HG03575 (cell line): ENCODE results near the gene CKLF.
"Not testable (repeated sequence)": the region's sequence is repeated elsewhere in the genome, so short reads cannot be mapped to it uniquely, and the experiment has no call there.

ENCODE experiments used
- ATAC-seq: cut with Tn5 transposase; IDR thresholded peaks from one replicate; pipeline ENCODE4 v1.9.1; 2021; ENCODE audit not compliant: unreplicated experiment, insufficient number of reproducible peaks, low FRiP score; ENCODE audit errors: extremely low read depth

CKLF gene

DNA sequence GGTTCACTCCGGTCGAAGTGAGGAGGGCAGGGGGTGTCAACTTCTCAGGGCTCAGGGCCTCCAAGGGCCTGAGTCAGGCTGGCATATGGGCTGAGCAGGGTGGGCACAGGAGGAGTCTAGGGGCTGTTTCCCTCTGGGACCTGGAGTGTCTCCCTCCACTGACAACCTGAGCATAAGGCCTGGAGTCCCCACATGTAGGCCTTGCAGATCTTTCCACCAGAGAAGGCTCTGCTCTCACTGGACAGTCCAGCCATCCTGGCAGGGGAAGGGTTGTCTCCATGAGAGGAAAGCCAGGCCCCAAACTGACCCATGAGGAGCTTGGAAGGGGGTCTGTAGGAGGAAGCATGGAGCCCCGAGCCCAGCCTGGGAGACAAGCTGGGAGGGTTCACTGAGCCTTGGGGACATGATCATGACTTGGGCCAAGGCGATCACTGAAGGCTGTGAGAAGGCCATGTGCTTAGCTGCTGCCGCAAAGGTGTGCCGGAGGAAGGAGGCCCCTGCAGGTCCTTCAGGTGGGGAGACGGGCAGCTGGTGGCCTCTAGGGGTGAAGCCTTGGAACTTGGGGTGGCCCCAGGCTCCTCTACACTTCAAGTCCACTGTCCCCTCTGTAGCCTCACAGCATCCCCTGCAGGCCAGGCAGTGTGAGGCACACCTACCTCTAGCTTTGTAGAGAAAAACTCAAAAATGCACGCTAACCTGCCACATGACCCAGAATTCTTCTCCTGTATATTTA lies 36.8 kb downstream of the CKLF start:
- no peak for ATAC-seq

DNA sequence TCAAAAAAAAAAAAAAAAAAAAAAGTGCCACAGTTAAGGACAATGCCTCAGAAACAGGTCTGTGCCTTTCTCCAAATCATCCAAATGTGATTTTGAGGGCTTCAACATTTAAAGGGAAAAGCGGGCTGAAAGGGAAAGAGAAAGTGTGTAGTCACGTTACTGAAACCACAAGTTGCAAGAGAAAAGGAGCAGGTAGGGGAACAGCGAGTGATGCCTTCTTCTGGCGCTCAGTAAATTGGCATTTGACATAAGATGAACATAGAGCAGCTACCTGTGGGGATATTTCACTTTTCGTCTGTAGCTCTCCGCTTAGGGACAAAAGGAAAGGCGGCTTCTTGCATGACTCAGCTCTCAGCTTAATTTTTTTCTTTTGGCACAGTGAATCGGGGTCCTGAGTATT lies 37.9 kb downstream of the CKLF start:
- ATAC-seq, result no peak

DNA sequence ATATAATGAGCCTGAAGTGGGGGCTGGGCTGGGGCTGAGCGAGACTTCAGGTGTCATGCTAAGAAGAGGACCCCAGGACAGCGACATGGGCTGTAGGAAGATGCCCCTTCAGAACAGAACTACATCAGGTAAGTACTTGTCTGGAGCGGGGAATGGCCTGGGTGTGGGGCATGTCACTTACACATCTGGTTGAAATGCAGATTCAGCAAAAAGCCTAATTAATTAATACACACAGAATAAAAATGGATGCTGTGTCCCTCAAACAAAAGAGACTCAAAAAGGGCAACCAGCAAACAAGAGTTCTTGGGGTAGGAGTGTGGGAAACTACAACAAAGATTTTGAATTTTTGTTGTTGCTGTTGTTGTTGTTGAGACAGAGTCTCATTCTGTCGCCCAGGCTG lies 38.6 kb downstream of the CKLF start:
- no peak for ATAC-seq

DNA sequence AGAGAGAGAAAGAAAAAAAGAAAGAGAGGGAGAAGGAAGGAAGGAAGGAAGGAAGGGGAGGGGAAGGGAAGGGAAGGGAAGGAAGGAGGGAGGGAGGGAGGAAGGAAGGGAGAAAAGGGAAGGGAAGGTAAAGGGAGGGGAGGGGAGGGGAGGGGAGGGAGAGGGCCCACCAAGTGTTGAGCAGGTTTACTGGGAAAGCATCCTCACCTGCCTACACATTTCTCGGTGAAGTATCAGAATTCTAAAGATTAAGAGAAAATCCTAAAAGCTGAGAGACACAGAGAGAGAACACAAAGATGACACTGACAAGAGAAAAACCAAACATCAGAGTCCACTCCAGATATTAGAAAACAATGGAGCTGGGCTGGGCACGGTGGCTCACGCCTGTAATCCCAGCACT lies 39.9 kb downstream of the CKLF start:
- no peak for ATAC-seq

DNA sequence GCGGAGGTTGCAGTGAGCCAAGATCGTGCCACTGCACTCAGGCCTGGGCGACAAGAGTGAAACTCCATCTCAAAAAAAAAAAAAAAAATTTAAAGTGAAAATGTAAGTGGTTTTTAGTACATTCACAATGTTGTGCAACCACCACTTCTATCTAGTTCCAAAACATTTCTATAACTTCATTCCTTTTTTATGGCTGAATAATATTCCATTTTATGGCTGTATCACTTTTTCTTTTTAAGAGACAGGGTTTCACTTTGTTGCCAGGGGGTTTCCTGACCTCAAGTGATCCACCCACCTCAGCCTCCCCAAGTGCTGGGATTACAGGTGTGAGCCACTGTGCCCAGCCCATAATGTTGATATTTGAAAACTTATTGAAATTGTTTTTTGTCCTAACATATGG lies 40.4 kb downstream of the CKLF start:
- no peak for ATAC-seq

DNA sequence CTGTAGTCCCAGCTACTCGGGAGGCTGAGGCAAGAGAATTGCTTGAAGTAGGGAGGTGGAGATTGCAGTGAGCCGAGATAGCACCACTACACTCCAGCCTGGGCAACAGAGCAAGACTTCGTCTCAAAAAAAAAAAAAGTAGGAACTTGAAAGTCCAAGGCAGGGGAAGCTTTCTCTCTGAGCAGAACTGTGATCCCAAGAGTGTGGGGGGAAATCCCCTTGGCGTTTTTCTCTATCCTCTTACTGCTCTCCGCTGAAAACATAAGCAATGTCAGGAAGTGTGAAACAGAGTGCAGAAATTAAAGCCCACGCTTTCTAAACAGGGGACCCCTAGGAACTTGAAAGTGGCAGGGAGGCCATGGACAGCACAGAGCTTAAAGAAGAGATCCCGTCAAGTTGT lies 42.4 kb downstream of the CKLF start:
- no peak for ATAC-seq

DNA sequence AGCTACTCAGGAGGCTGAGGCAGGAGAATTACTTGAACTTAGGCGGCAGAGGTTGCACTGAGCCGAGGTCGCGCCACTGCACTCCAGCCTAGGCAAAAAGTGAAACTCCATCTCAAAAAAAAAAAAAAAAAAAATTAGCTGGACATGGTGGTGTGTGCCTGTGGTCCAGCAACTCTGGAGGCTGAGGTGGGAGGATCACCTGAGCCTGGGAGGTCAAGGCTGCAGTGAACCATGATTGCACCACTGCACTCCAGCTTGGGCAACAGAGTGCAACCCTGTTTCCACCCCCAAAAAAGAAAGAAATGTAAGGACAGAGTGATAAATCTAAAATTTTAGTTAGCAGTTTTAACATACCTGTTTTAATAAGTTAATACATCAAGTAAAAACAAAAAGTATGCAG lies 44.2 kb downstream of the CKLF start:
- not testable (repeated sequence) for ATAC-seq

DNA sequence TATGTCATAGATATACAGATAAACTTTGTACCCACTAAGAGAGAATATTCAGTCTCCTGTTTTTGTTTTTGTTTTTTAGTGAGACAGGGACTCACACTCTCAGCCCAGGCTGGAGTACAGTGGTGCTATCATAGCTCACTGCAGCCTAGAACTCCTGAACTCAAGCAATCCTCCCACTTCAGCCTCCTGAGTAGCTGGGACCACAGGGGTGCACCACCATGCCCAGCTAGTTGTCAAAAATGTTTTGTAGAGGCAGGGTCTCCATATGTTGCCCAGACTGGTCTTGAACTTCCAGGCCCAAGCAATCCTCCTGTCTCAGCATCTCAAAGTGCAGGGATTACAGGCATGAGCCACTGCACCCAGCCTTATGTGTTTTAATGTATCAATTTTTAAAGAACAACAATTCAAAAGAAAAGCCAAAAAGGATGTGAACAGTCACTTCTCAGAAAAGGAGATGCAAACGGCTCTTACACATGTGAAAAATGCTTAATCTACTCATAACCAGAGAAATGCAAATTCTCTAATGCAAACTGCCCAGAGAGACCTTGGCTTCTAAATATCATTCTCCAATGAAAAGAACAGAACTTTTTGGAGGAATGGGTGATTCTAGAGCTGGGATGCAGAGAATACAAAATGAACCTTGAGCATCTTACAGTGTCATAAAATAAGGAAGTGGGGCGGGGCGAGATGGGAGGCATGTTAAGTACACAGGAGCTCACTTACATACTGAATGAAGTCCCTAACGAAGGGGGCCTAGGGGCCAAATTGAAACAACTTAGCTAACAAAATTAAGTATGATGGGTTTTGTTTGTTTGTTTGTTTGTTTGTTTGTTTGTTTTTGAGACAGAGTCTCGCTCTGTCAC lies 44.8 kb downstream of the CKLF start:
- no peak for ATAC-seq

DNA sequence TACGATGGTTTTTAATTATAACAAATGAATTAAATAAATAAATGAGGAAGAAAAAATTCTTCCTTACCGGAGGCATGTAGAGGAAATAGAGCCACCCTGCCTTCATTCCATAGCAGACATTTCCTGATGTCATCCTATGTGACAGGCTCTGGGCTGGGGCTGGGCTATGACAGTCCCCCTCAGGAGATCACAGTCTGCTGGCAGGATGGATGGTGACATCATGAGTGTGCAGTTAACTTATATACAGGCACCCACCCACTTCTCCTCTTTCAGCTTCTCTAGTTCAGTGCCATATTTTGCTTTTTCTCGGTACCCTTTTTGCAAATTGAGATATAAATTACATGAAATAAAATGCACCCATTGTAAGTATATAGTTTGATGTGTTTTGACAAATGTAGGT lies 45.7 kb downstream of the CKLF start:
- ATAC-seq, result no peak

DNA sequence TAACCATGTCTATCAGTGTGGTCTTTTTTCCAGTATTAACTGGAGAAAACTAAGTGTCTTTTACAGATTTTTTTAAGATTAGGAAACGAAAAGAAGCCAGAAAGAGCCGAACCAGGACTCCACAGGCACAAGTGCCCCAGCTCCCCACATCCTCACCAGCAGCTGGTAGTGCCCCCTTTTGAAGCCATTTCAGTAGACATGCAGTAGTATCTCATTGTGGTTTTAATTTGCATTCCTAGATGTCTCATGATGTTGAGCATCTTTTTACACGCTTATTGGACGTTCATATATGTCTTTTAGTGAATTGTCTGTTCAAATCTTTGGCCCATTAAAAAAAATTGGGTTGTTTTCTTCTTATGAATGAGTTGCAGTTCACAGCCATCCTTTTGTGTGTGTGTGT lies 47.4 kb downstream of the CKLF start:
- ATAC-seq, result no peak

DNA sequence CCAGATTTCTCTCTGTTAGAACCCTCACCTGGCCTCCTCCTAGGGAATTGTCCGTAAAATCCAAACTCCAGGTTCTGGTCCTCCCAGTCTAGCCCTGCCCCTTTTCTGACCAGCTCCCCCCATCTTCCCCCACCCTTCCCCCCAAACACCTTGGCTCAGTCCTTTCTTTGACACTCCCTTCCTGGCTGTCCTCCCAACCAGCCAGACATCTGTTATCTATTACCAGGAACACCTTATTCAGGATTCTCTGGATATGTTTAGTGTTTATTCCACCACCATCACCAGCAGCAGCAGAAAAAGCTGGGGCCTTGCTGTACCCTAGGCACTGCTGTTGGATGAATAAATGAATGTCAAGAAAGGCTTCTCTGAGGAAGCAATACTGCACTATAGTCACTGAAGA lies 48.1 kb downstream of the CKLF start:
- ATAC-seq, result no peak

DNA sequence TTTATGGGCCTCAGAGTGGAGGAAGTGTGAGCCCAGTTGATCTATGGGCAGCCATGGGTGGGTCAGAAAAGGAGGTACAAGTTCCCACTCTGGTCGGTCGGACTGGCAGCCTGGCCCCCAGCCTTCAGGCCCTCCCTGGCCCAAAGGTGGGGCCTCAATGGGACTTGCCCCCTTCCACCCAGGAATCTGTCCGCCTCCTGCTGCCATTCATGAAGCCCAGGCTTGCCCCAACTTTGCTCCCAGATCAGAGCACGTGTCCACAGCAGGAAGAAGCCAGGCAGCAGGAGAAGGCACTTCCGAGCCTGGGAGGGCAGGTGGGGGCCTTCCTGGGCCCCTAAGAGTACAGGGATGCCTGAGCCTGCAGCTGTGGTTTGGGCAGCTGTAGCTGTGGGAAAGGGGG lies 49.1 kb downstream of the CKLF start:
- no peak for ATAC-seq

DNA sequence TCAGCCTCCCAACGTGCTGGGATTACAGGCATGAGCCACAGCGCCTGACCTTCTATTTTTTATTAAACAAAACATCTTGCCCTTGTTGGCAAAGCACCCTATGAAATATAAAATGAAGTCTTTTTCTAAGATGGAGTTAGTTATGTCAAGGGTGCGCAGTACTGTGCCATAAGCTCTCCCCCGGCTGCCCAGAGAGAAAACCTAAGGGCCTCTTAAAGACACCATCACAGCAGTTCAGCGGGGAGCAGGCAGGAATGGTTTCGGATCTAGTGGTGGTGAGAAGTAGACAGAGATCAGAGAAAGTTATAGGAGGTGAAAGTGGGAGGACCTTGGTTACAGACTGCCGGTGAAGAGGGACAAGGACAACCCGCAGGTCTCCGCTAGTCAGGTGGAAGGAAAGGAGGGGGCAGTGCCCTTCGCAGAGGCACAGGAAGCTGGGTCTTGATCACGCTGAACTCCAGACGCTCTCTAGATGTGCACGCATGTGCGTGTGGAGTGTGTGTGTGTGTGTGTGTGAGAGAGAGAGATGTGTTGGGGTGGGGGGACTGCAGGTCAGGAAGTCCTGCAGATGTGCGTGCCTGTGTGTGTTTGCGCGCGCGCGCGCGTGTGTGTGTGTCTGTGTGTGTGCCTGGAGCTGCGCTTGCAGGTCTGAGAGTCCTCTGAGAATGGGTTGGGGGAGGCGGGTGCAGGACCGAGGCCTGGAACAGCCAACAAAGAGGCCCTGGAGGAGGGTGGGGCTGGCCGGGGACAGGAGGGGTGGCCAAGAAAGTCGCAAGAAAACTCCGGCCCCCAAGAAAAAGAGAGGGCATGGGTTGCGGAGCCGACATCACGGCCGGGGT lies 51.4 kb downstream of the CKLF start:
- no peak for ATAC-seq

DNA sequence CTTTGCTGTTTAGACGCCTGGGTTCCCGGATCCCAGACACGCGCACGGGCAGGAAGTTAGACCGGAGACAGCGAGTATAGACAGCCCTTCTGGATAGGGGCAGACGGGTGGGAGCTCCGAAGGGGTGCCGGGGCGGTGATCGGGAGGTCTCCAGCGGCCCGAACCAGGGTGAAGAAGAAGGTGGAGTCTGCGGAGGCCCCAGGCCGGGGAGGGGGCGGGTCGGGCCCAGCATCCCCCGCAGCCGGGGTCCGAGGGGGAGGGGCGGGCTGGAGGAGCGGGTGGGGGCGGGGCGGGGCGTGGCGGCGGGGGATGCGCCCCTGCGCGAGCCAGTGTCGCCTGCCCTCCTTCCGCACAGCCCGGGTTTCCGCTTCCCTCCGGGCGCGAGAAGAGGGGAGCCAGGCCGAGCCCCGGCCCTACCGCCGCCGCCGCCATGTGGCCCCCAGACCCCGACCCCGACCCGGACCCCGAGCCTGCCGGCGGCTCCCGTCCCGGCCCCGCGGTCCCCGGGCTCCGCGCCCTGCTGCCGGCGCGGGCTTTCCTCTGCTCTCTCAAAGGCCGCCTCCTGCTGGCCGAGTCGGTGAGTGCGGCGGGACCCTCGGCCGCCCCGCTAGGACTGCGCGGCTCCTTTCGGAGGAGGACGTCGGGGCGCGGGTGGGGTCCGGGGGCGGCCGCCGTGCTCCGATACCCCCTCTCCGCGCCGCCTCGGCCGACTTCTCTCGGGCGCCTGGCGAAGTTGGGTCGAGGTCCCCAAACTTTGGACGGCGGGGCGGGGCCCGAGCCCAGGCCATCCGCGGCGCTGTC lies 52.2 kb downstream of the CKLF start, which contains the start of gene CMTM3:
CMTM3 (plus strand) TSS at position 329 of the 801 bp plus-strand sequence; CDS start at position 431, 102 bp downstream.
- ATAC-seq, result no peak

DNA sequence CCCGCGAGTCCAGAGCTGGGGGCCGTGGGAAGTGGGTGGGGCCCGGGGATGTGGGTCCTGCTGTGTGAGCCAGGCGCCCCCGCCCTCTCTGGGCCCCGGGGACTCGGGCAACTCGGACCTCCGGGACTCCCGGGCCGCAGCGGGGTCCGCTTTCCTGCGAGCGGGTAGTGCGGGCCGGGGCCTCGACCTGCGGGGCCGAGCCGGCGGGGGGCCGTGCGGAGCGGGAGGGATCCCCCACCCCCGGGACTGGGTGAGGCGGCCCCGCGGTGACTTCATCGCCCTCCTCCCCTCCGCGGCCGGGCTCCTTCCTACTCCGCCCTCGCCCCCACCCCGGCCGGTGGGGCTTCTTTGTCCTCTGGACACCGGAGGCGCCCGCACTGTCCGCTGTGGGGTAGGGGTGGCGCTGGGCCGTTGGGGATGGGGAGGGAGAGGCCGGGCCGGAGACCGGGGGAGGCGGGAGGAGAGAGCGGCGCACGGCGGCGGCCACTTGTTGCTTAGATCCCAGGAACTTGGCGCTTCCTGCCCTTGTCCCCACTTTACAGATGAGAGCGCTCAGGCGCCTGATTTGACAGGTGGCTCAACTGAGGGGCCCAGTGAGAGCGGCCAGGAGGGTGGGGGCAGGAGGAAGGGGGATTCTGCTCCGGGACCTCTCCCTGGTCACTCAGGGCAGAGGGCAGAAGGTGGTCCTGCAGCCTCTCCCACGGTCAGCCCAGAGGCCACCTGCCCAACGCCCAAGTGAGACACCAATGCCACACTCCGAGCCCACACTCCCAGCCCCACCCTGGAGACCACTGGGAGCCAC lies 53.0 kb downstream of the CKLF start:
- ATAC-seq, result no peak

DNA sequence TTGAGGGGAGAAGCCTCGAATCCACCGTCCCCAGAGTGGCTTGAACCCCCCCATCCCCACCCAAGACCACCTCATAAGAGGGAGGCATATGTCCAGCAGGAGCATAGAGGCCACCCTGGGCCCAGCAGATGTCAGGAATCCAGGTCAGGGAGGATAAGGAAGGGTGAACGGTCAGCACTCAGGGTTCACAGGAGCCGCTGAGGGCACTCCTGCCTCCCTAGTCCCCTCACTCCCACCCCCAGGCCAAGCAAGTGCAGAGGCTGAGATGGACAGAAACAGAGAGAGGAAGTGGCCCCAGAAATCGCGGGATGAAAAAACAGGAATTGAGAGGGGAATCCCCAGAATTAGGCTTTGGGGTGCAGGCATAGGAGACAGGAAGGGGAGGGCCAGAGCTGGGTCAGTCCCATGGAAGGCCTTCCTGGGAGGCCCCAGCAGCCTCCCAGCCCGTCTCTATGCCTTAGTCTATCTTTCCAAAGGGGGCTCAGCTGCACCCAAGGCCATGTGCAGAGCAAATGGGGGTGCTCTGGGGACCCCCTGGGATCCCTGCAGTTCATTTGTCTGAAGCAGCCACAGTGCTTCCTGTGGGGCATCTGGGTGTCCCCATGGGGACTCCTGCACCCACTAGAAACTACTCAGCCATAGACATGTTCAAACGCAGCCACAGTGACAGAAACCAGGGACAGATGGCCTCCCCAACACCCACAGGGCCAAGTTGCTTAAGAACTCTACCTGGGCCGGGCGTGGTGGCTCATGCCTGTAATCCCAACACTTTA lies 53.8 kb downstream of the CKLF start:
- no peak for ATAC-seq
